HL-60 (cell line): Measurements from ENCODE around the gene SORCS2.

ENCODE experiments used
- DNase-seq, 2 experiments: peaks; one replicate each; pipeline ENCODE4 v3.0.0-alpha.2; 2010 to 2020; ENCODE audit warnings: low read depth in 1 of 2, low spot score in 1 of 2
- H3K27ac ChIP-seq: fragments of 250-450 bp; sonication (Bioruptor Pico); replicated peaks from 2 replicates; pipeline ENCODE4 v1.5.1; 2020; ENCODE audit warnings: mild to moderate bottlenecking, moderate library complexity
- H3K27me3 ChIP-seq: fragments of 250-450 bp; sonication (Bioruptor Pico); 2 replicates; pipeline ENCODE4 v1.5.1; 2021; ENCODE audit warnings: mild to moderate bottlenecking, moderate library complexity; ENCODE audit not compliant: insufficient read depth, poor library complexity, severe bottlenecking
- H3K4me3 ChIP-seq: replicated peaks from 2 replicates; pipeline ENCODE4 v1.5.1; 2011; ENCODE audit warnings: mild to moderate bottlenecking, control low read depth, low read length; ENCODE audit not compliant: insufficient read depth
- CTCF ChIP-seq: IDR thresholded peaks from one replicate; pipeline ENCODE4 v1.5.1; 2011; ENCODE audit warnings: low read length, control low read depth, inconsistent platforms; ENCODE audit not compliant: insufficient read depth
- GABPA ChIP-seq: IDR thresholded peaks from 2 replicates; pipeline ENCODE4 v1.6.1; 2012; ENCODE audit warnings: low read depth
- POLR2AphosphoS5 ChIP-seq: IDR thresholded peaks from 2 replicates; pipeline ENCODE4 v1.6.1; 2012; ENCODE audit warnings: low read depth
- SPI1 ChIP-seq: IDR thresholded peaks from 2 replicates; pipeline ENCODE4 v1.6.1; 2012; ENCODE audit warnings: low read depth, mild to moderate bottlenecking, borderline replicate concordance
- TF ChIP-seq, protein P1 (sequence below): IDR thresholded peaks from 2 replicates; pipeline ENCODE4 v1.6.1; 2012; ENCODE audit warnings: low read depth; ENCODE audit not compliant: insufficient replicate concordance

The SORCS2 gene

GRCh38 chr4:7148337-7148736 lies 44.0 kb upstream of the SORCS2 start:
- Histone ChIP-seq H3K4me3 (no peak overlapping the region), H3K27ac (no peak overlapping the region), H3K27me3 (peaks cover 2% of the 10 kb centered on the region)
- no peak for DNase-seq
- TF ChIP-seq, protein P1, sequence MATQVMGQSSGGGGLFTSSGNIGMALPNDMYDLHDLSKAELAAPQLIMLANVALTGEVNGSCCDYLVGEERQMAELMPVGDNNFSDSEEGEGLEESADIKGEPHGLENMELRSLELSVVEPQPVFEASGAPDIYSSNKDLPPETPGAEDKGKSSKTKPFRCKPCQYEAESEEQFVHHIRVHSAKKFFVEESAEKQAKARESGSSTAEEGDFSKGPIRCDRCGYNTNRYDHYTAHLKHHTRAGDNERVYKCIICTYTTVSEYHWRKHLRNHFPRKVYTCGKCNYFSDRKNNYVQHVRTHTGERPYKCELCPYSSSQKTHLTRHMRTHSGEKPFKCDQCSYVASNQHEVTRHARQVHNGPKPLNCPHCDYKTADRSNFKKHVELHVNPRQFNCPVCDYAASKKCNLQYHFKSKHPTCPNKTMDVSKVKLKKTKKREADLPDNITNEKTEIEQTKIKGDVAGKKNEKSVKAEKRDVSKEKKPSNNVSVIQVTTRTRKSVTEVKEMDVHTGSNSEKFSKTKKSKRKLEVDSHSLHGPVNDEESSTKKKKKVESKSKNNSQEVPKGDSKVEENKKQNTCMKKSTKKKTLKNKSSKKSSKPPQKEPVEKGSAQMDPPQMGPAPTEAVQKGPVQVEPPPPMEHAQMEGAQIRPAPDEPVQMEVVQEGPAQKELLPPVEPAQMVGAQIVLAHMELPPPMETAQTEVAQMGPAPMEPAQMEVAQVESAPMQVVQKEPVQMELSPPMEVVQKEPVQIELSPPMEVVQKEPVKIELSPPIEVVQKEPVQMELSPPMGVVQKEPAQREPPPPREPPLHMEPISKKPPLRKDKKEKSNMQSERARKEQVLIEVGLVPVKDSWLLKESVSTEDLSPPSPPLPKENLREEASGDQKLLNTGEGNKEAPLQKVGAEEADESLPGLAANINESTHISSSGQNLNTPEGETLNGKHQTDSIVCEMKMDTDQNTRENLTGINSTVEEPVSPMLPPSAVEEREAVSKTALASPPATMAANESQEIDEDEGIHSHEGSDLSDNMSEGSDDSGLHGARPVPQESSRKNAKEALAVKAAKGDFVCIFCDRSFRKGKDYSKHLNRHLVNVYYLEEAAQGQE, result no peak
- TF ChIP-seq GABPA (no peak), SPI1 (no peak), CTCF (no peak), POLR2AphosphoS5 (no peak)

- peaks cover 6% of the 10 kb centered on the region for H3K27me3 ChIP-seq
- TF ChIP-seq CTCF (no peak), SPI1 (no peak), GABPA (no peak), POLR2AphosphoS5 (no peak)
- TF ChIP-seq, protein P1, result no peak
- no peak overlapping the region for H3K27ac ChIP-seq
- no peak overlapping the region for H3K4me3 ChIP-seq
- DNase-seq, result no peak
Observed at GRCh38 chr4:7150036-7150635, 42.2 kb upstream of the SORCS2 start.

DNA sequence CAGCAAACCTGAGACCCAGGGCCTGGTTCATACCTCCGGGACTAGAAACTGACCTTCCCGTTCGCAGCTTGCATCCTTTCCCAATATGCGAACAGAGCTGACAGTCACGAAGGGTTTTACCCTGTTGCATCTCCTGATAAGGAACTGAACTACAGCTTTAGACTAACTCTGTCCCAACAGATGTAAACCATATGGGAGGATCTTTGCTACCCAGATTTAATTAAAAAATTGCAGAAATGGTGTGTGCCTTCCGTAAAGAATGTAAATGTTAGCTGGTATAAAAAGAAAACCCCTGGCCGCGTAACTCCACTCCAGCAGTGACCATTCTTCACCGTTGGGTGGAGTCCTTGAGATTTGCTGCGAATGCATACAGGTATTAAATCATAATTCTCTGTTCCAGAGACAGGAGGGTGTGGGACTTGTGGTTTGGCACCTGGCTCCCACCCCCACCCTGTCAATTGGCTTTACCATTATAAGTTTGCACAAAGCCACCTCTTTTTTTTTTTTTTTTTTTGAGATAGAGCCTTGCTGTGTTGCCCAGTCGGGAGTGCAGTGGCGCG lies 40.6 kb upstream of the SORCS2 start:
- Histone ChIP-seq H3K4me3 (no peak overlapping the region), H3K27me3 (peaks cover 9% of the 10 kb centered on the region), H3K27ac (no peak overlapping the region)
- TF ChIP-seq GABPA (no peak), POLR2AphosphoS5 (no peak), SPI1 (no peak), CTCF (no peak)
- TF ChIP-seq, protein P1, result no peak
- DNase-seq, result no peak
